IMR-90 (cell line): ENCODE data around the gene RAB9A. TPM values are rescaled to one million over a fixed set of nuclear protein-coding genes. Genes with fewer than 3 reads are reported as not detected.

ENCODE experiments used
- ATAC-seq: fragments of 200-7000 bp; cut with Tn5 transposase; 2 replicates; pipeline ENCODE4 v1.9.1; 2020; ENCODE audit warnings: low read depth, mild to moderate bottlenecking, moderate library complexity
- BruUV-seq: library from RNA; stranded (reverse); fragments of 400-500 nt; replicated peaks from 2 replicates; lab custom pipeline; 2021; lab: Mats Ljungman, UMichigan
- CTCF ChIA-PET: fragments of 300-600 bp; formaldehyde crosslinking; extraction: SDS; loops from one replicate; lab custom pipeline; 2021; ENCODE audit warnings: antibody characterized with exemption; lab: Yijun Ruan, JAX
- POLR2A ChIA-PET: fragments of 300-600 bp; sonication (Branson Sonifier 250); formaldehyde crosslinking; loops from one replicate; lab custom pipeline; 2022; ENCODE audit warnings: antibody characterized with exemption; ENCODE audit not compliant: unreplicated experiment; lab: Charles Lee
- DNase-seq: peaks from one replicate; pipeline ENCODE4 v3.0.0; 2013
- H2AFZ ChIP-seq: replicated peaks from 2 replicates; pipeline ENCODE3; 2013; ENCODE audit warnings: low read length, mild to moderate bottlenecking; ENCODE audit not compliant: poor library complexity
- H2AK5ac ChIP-seq: 2 replicates; pipeline ENCODE4 v1.6.1; 2013; ENCODE audit warnings: low read depth, low read length, inconsistent platforms
- H2AK9ac ChIP-seq: replicated peaks from 2 replicates; pipeline ENCODE3; 2013; ENCODE audit warnings: mild to moderate bottlenecking, low read depth, low read length, moderate library complexity; ENCODE audit not compliant: poor library complexity
- H2BK120ac ChIP-seq: 2 replicates; pipeline ENCODE4 v1.6.1; 2013; ENCODE audit warnings: low read depth, low read length, inconsistent platforms
- H2BK15ac ChIP-seq: 3 replicates; pipeline ENCODE4 v1.6.1; 2013; ENCODE audit warnings: low read depth, low read length, inconsistent platforms
- H2BK20ac ChIP-seq: 2 replicates; pipeline ENCODE4 v1.6.1; 2013; ENCODE audit warnings: low read depth, mild to moderate bottlenecking, inconsistent platforms, low read length, moderate library complexity
- H2BK5ac ChIP-seq: 2 replicates; pipeline ENCODE4 v1.6.1; 2013; ENCODE audit warnings: mild to moderate bottlenecking, low read depth, low read length, inconsistent platforms; ENCODE audit not compliant: poor library complexity, severe bottlenecking
- H3K14ac ChIP-seq: replicated peaks from 2 replicates; pipeline ENCODE4 v1.6.1; 2013; ENCODE audit warnings: low read depth, low read length, inconsistent platforms
- H3K18ac ChIP-seq: 2 replicates; pipeline ENCODE4 v1.6.1; 2013; ENCODE audit warnings: low read depth, low read length, control low read depth
- H3K23ac ChIP-seq: 2 replicates; pipeline ENCODE4 v1.6.1; 2013; ENCODE audit warnings: low read depth, low read length, inconsistent platforms
- H3K27ac ChIP-seq: 2 replicates; pipeline ENCODE4 v1.5.1; 2013; ENCODE audit warnings: mild to moderate bottlenecking, control low read depth, low read length; ENCODE audit not compliant: insufficient read depth
- H3K27me3 ChIP-seq: 2 replicates; pipeline ENCODE4 v1.6.1; 2013; ENCODE audit warnings: low read length; ENCODE audit not compliant: control insufficient read depth, insufficient read depth
- H3K36me3 ChIP-seq: 2 replicates; pipeline ENCODE4 v1.6.1; 2013; ENCODE audit warnings: low read length, mixed read lengths; ENCODE audit not compliant: control insufficient read depth, insufficient read depth
- H3K4ac ChIP-seq: 2 replicates; pipeline ENCODE4 v1.6.1; 2013; ENCODE audit warnings: low read depth, low read length, inconsistent platforms
- H3K4me1 ChIP-seq: 2 replicates; pipeline ENCODE4 v1.6.1; 2013; ENCODE audit warnings: low read length, mixed read lengths; ENCODE audit not compliant: control insufficient read depth, insufficient read depth
- H3K4me2 ChIP-seq: 2 replicates; pipeline ENCODE4 v1.6.1; 2013; ENCODE audit warnings: low read depth, mild to moderate bottlenecking, control low read depth, low read length, moderate library complexity
- H3K4me3 ChIP-seq: 2 replicates; pipeline ENCODE4 v1.5.1; 2013; ENCODE audit warnings: low read depth, mild to moderate bottlenecking, control low read depth, low read length, moderate library complexity; ENCODE audit not compliant: insufficient read depth
- H3K56ac ChIP-seq: 2 replicates; pipeline ENCODE4 v1.6.1; 2013; ENCODE audit warnings: low read length, inconsistent platforms; ENCODE audit not compliant: insufficient read depth; ENCODE audit errors: extremely low read depth
- H3K79me1 ChIP-seq, 2 experiments: 2 replicates each; pipeline ENCODE4 v1.6.1; 2013; ENCODE audit warnings: low read length in 2 of 2, inconsistent platforms in 1 of 2, low read depth in 1 of 2
- H3K9ac ChIP-seq: 2 replicates; pipeline ENCODE4 v1.6.1; 2013; ENCODE audit warnings: low read depth, low read length, control low read depth
- H3K9me1 ChIP-seq: 2 replicates; pipeline ENCODE4 v1.6.1; 2013; ENCODE audit warnings: low read length, inconsistent platforms; ENCODE audit not compliant: insufficient read depth
- H3K9me3 ChIP-seq: 2 replicates; pipeline ENCODE4 v1.6.1; 2013; ENCODE audit warnings: low read length; ENCODE audit not compliant: control insufficient read depth, insufficient read depth
- H4K20me1 ChIP-seq: 2 replicates; pipeline ENCODE4 v1.6.1; 2013; ENCODE audit warnings: low read length, inconsistent platforms; ENCODE audit not compliant: insufficient read depth
- H4K5ac ChIP-seq: 2 replicates; pipeline ENCODE4 v1.6.1; 2013; ENCODE audit warnings: mild to moderate bottlenecking, low read depth, low read length, control low read depth
- H4K8ac ChIP-seq, 2 experiments: 2 replicates each; pipeline ENCODE4 v1.6.1; 2013; ENCODE audit warnings: low read depth in 2 of 2, low read length in 2 of 2, control low read depth in 1 of 2, inconsistent platforms in 1 of 2
- H4K91ac ChIP-seq: 2 replicates; pipeline ENCODE4 v1.6.1; 2013; ENCODE audit warnings: low read depth, low read length, inconsistent platforms; ENCODE audit not compliant: insufficient read depth
- CHD1 ChIP-seq: IDR thresholded peaks from 2 replicates; pipeline ENCODE4 v1.6.1; 2012; ENCODE audit warnings: low read depth, low read length, improper control_type of control experiment
- dilution Hi-C: fragments of 300-500 bp; cut with HindIII; formaldehyde crosslinking; loops from one replicate; pipeline ENCODE4 v1.14.3; 2018; ENCODE audit warnings: low sequenced_read_pairs; ENCODE audit not compliant: unreplicated experiment
- in situ Hi-C: fragments of 300-500 bp; cut with MboI; formaldehyde crosslinking; loops from 3 replicates; pipeline ENCODE4 v1.14.3; 2019; ENCODE audit warnings: low sequenced_read_pairs, inconsistent platforms, mixed read lengths
- intact Hi-C: fragments of 100-400 bp; cut with micrococcal nuclease; formaldehyde crosslinking; loops from 2 replicates; pipeline ENCODE4 v1.10.0; 2022
- polyA plus RNA-seq, 3 experiments: library from polyadenylated mRNA; depleted of rRNA; stranded (reverse); fragments of >200 nt; gene quantifications; 2 replicates each; pipeline ENCODE4 v1.2.3, GENCODE V29; 2012; ENCODE audit warnings: low replicate concordance in 1 of 3
- total RNA-seq: library from RNA; depleted of rRNA; stranded (reverse); fragments of >200 nt; gene quantifications from 2 replicates; pipeline ENCODE4 v1.2.3, GENCODE V29; 2012

The RAB9A gene
- total and polyA plus RNA-seq, 2 of the 4 experiments (the other 2 are of a cell fraction): 15.8 to 22.3 TPM

DNA sequence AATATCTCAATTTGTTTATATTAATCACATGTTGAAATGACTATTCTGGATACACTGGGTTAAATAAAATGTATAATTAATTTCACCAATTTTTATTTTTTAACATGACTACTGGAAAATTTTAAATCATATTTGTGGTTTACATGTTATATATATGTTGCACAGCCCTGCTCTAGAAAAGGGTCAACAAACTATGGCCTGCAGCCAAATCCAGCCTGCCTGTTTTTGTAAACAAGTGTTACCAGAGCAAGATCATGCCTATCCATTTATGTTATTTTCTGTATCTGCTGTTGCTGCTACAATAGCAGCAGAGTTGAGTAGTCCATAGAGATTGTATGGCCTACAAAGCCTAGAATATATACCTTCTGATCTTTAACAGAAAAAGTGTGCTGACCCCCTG, 34.8 kb upstream of the RAB9A start:
- Histone ChIP-seq H3K9me1 (peaks cover 4% of the 10 kb centered on the region; the same call in 1 of the 2 replicates), H3K18ac (no peak overlapping the region), H2AFZ (no peak overlapping the region), H2AK9ac (no peak overlapping the region), H4K20me1 (peaks cover 4% of the 10 kb centered on the region; the same call in 1 of the 2 replicates), H3K4ac (peak overlapping the region; percentile 95; the same call in 1 of the 2 replicates), H3K79me1 (no peaks in the 10 kb centered on the region; a peak in 1 of 4 replicates), H2BK120ac (no peak overlapping the region), H3K9me3 (no peaks in the 10 kb centered on the region), H3K23ac (no peak overlapping the region), H3K4me3 (no peak overlapping the region), H4K8ac (peak overlapping the region; percentile 15 to 95; a peak in 3 of 4 replicates), H4K5ac (peak overlapping the region; percentile 20; the same call in 1 of the 2 replicates), H3K14ac (no peak overlapping the region), H3K4me1 (peaks cover 2% of the 10 kb centered on the region), H3K36me3 (no peaks in the 10 kb centered on the region), H3K9ac (no peak overlapping the region), H3K4me2 (peak overlapping the region; percentile 88; the same call in 1 of the 2 replicates), H3K27me3 (no peaks in the 10 kb centered on the region; the same call in 1 of the 2 replicates), H2AK5ac (0 out of 2 replicates have a peak overlapping the region, but pooled peaks have one; percentile 21), H2BK15ac (no peak overlapping the region), H3K27ac (no peak overlapping the region), H4K91ac (no peak overlapping the region), H2BK5ac (peak overlapping the region; percentile 97), H3K56ac (no peak overlapping the region), H2BK20ac (no peak overlapping the region)
- in situ Hi-C loops: loop anchor here (5.0 to 10.0 kb wide), 2 partner anchors 373 to 699 kb away; partner anchors contain the start of gene GEMIN8
- ATAC-seq: no peak
- POLR2A ChIA-PET: no interaction called here
- dilution Hi-C loops: no loop called here
- CTCF ChIA-PET: no interaction called here
- intact Hi-C loops: loop anchor here (5.0 kb wide), 1 partner anchor 682 kb away; no protein-coding TSS in a partner anchor
- no peak for DNase-seq
- no peak for TF ChIP-seq CHD1
- no TSS peak for BruUV-seq
